DMS79 (cell line): ENCODE results near the gene DOCK8.

ENCODE experiments used
- DNase-seq: peaks from one replicate; lab custom pipeline; 2025; lab: John Stamatoyannopoulos, UW

DOCK8 gene

GRCh38 chr9:459491-460444, 245.1 kb downstream of the DOCK8 start:
- DNase-seq: no peak

GRCh38 chr9:462121-462520, 247.5 kb downstream of the DOCK8 start:
- DNase-seq: no peak

- no peak for DNase-seq
These were observed 247.9 kb downstream of the DOCK8 start for GRCh38 chr9:462606-463005.

- no peak for DNase-seq
These were observed 248.9 kb downstream of the DOCK8 start for GRCh38 chr9:463455-464171.

GRCh38 chr9:466747-467146, 252.1 kb downstream of the DOCK8 start:
- DNase-seq: no peak

GRCh38 chr9:468766-469426, 254.2 kb downstream of the DOCK8 start:
- DNase-seq: no peak

- DNase-seq: peak; percentile 82
These were observed 255.2 kb downstream of the DOCK8 start for GRCh38 chr9:469672-470551.

GRCh38 chr9:470552-471194, 256.0 kb downstream of the DOCK8 start:
- DNase-seq: peak; percentile 10

GRCh38 chr9:471320-471719, 256.7 kb downstream of the DOCK8 start:
- no peak for DNase-seq

- no peak for DNase-seq
These were observed 257.9 kb downstream of the DOCK8 start for GRCh38 chr9:472479-473075.

- DNase-seq: no peak
These were observed 262.5 kb downstream of the DOCK8 start for GRCh38 chr9:477193-477592.

- no peak for DNase-seq
These were observed 264.8 kb downstream of the DOCK8 start for GRCh38 chr9:479304-479970.

GRCh38 chr9:479971-480350, 265.3 kb downstream of the DOCK8 start:
- DNase-seq: no peak

- DNase-seq: no peak
These were observed 268.1 kb downstream of the DOCK8 start for GRCh38 chr9:482739-483138.

GRCh38 chr9:486156-486555, 271.5 kb downstream of the DOCK8 start:
- DNase-seq: no peak

GRCh38 chr9:487429-487828, 272.8 kb downstream of the DOCK8 start:
- no peak for DNase-seq

GRCh38 chr9:488448-488847, 273.8 kb downstream of the DOCK8 start:
- no peak for DNase-seq

GRCh38 chr9:489198-490197, 274.8 kb downstream of the DOCK8 start:
- no peak for DNase-seq

- DNase-seq: no peak
These were observed 280.1 kb downstream of the DOCK8 start for GRCh38 chr9:494764-495163.
